C4-2B (cell line): ENCODE data around the gene AASDHPPT.
"Not testable (repeated sequence)": the region's sequence is repeated elsewhere in the genome, so short reads cannot be mapped to it uniquely, and the experiment has no call there.

Source experiments
- H3K27ac ChIP-seq: fragments of 450-650 bp; 2 replicates; pipeline ENCODE4 v1.5.1; 2017
- ZFX ChIP-seq: fragments of 450-650 bp; IDR thresholded peaks from 2 replicates; pipeline ENCODE4 v1.6.1; 2017
- TF ChIP-seq, protein P1 (sequence below): fragments of 450-650 bp; conservative IDR thresholded peaks from 2 replicates; pipeline ENCODE4 v1.5.1; 2017; ENCODE audit warnings: mild to moderate bottlenecking

AASDHPPT gene

DNA sequence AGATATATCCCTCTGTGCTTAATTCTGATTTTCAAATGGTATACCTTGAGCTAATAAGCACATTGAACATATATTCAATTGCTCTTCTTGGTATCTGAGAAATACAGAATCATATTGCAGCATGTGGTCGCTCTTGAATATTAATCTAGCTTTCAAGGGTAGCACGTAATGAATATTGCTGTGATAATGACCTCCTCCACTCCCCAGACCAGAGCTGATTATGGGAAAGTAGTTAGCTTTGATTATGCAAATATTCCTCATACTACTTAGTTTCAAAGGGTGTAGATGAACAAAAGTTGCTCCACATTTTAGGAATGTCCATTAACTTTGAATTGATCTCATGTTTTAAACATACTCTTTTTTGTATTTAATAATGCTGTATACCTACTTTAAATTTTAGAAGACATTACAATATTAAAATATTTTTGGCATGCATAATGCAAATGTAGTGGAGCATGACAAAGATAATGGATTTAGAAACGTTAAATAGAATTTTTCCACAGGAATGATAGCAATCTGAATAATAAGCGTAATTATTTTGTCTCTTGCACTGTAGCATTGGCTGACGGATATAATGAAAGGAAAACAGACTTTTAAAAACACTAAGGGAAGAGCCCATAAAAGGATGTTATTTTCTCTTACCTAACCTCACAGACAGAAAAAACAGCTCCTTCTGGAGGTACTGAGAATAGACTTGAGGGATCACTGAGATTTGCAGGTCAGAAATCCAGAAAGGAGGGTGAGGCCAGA lies 27.6 kb upstream of the AASDHPPT start:
- no peak for TF ChIP-seq ZFX
- TF ChIP-seq, protein P1, sequence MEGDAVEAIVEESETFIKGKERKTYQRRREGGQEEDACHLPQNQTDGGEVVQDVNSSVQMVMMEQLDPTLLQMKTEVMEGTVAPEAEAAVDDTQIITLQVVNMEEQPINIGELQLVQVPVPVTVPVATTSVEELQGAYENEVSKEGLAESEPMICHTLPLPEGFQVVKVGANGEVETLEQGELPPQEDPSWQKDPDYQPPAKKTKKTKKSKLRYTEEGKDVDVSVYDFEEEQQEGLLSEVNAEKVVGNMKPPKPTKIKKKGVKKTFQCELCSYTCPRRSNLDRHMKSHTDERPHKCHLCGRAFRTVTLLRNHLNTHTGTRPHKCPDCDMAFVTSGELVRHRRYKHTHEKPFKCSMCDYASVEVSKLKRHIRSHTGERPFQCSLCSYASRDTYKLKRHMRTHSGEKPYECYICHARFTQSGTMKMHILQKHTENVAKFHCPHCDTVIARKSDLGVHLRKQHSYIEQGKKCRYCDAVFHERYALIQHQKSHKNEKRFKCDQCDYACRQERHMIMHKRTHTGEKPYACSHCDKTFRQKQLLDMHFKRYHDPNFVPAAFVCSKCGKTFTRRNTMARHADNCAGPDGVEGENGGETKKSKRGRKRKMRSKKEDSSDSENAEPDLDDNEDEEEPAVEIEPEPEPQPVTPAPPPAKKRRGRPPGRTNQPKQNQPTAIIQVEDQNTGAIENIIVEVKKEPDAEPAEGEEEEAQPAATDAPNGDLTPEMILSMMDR = no peak
- no peak overlapping the region for H3K27ac ChIP-seq

GRCh38 chr11:106051103-106051502 lies 26.4 kb upstream of the AASDHPPT start:
- no peak overlapping the region for H3K27ac ChIP-seq
- TF ChIP-seq, protein P1 = no peak
- TF ChIP-seq ZFX = no peak

DNA sequence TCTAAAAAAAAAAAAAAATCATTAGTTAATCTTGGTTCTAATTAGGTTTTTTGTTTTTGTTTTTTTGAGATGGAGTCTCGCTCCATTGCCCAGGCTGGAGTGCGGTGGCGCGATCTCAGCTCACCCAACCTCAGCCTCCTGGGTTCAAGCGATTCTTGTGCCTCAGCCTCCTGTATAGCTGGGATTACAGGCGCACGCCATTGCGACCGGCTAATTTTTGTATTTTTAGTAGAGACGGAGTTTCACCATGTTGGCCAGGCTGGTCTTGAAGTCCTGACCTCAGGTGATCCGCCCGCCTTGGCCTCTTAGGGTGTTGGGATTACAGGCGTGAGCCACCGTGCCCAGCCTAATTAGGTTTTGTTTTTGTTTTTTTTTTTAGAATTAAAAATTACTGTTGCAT lies 19.1 kb upstream of the AASDHPPT start:
- not testable (repeated sequence) for H3K27ac ChIP-seq

DNA sequence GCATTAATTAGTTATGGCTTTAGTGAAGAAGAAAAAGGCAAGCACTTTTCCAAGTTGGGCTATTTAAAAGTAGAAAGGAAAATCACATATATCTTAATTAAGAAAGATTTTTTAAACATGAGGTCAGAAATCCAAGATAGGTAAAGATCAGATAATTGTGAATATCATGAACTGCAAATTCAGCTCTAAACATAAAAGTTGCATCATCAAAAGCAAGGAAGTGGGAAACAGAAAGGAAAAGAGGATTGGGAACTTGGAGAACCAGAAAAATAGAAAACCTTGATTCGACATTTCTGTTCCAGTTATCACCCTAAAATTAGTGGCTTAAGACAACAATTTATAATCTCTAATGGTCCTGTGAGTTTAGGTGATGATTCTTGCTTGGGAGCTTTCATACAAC lies 17.8 kb upstream of the AASDHPPT start:
- TF ChIP-seq, protein P1 = no peak
- no peak for TF ChIP-seq ZFX
- no peak overlapping the region for H3K27ac ChIP-seq

- H3K27ac ChIP-seq = no peak overlapping the region
- TF ChIP-seq, protein P1 = no peak
- TF ChIP-seq ZFX = no peak
Observed at GRCh38 chr11:106061249-106061784, 16.1 kb upstream of the AASDHPPT start.

GRCh38 chr11:106061954-106062949 lies 15.2 kb upstream of the AASDHPPT start:
- H3K27ac ChIP-seq = no peak overlapping the region
- no peak for TF ChIP-seq ZFX

DNA sequence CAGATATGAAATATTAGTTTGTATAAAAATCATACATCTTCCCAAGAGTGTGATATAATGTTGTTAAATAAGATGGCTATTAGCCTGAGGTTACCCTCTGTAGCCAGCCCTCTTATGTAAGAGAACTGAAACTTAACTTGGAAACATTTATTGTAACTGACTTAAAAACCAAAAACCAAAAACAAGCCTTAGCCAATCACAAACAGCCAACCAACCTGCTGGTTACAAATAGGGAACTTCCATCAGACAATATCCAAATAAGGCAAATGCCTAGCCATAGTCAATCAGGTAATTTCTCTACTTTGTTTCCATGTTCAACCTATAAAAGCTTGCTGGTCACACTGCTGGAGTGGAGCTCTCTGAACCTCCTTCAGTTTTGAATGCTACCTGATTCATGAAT lies 14.5 kb upstream of the AASDHPPT start:
- TF ChIP-seq, protein P1 = no peak
- TF ChIP-seq ZFX = no peak
- no peak overlapping the region for H3K27ac ChIP-seq

DNA sequence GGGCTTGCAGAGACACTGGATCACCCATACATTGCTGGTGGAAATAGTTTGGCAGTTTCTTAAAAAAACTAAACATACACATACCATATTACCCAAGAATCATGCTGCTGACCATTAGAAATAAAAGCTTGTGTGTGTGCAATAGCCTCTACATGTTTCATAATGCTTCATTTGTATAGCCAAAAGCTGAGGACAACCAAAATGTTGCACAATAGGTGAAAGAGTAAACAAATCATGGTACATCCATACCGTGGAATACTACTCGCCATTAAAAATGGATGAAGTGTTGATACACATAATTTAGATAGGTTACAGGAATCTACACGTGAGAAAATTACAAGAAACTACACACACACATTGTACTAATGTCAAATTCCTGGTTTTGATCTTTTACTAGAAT lies 6.9 kb upstream of the AASDHPPT start:
- TF ChIP-seq, protein P1 = no peak
- no peak for TF ChIP-seq ZFX
- no peak overlapping the region for H3K27ac ChIP-seq
